NCI-H1417 (cell line): Measurements from ENCODE around the gene TREML2.

Experiments
- DNase-seq, 3 experiments: peaks; one replicate each; lab custom pipeline; 2025; lab: John Stamatoyannopoulos, UW

Gene TREML2

DNA sequence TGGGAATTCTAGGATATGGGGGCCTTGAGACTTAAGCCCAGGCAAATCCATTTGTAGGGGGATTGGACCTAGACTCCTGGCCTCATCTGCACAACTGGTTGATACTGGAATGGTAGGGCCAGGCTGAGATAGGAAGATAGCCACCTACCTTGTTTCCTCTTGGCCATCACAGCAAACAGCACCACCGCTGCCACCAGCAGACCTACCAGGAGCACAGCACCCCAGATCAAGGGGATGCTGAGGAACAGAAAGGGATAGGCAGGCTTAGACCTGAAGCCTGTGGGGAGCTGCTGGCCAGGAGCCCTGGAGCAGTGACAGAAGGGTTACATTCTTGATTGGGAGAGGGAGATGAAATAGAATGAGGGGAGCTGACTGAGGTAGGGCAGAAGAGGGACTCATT, 50.3 kb downstream of the TREML2 start:
- no peak for DNase-seq

DNA sequence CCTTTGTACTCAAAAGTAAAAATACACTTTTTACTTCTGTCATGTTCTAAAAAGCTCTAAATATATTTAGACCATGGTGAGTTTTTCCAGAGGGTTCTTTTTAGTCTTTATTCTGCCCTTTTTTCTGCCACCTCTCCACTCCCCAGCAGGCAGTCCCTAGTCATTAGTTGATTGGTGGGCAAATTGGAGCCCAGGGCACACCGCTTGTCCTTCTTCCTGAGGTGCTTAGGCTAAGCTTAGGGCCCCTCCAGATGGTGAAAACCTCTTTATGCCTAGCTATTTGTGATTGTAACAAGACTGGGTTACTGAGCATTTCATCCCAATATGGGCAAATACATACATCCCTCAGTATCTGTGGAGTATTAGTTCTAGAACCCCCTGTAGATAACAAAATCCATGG, 53.0 kb downstream of the TREML2 start:
- no peak for DNase-seq
